Subcutaneous adipose tissue (tissue), 4 donors: ENCODE results near the gene LGALS8. TPM values are rescaled to one million over a fixed set of nuclear protein-coding genes. Genes with fewer than 3 reads are reported as not detected.

ENCODE experiments used
- total RNA-seq, 4 donors: library from RNA; depleted of rRNA; stranded (reverse); fragments of >200 nt; gene quantifications; one replicate each; pipeline ENCODE4 v1.1.0, GENCODE V29; 2016
- TF ChIP-seq, protein P1 (sequence below): fragments of 450-650 bp; IDR thresholded peaks from one replicate; pipeline ENCODE4 v1.5.1; 2016; ENCODE audit warnings: low read depth, mild to moderate bottlenecking, control low read depth, antibody characterized with exemption, moderate library complexity

The LGALS8 gene
- total RNA-seq, 4 donors from 2014 or later, result 98.5 to 123 (median 115) TPM

DNA sequence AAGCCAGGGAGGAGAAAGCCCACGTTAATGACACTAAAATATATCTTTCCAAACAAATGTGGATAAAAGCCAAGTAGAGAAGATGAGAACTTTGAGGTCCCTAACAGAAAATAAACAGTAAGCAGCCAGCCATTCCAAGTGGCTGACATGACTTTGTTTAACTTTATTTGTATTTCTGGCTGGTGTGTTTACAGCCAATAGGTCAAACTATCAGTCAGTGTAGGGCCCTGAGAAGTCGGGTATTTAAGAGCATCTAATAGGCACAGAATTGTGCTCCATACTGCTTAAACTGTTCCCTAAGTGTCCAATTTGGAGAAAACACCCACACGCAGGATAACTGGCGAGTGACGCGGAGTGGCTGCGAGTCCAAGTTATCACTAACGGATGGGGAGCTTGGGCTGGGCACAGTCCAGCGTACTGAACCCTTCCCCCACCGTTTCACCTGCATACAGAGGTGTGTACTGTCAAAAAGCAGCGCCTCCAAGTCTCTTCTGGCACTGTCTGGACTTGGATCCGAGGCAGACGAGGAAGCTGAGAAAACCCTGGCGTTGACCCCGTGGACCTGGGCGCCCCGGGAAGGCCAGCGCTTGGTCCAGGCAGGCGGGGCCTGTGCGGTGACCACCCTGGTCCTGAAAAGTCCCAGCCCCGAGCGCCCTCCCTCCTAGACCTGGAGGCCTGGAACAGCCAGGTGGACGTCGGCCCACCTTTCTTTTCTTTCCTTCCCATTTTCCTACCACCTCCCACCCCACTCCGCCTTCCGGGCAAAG, 662 bp upstream of the LGALS8 start:
- TF ChIP-seq, protein P1, sequence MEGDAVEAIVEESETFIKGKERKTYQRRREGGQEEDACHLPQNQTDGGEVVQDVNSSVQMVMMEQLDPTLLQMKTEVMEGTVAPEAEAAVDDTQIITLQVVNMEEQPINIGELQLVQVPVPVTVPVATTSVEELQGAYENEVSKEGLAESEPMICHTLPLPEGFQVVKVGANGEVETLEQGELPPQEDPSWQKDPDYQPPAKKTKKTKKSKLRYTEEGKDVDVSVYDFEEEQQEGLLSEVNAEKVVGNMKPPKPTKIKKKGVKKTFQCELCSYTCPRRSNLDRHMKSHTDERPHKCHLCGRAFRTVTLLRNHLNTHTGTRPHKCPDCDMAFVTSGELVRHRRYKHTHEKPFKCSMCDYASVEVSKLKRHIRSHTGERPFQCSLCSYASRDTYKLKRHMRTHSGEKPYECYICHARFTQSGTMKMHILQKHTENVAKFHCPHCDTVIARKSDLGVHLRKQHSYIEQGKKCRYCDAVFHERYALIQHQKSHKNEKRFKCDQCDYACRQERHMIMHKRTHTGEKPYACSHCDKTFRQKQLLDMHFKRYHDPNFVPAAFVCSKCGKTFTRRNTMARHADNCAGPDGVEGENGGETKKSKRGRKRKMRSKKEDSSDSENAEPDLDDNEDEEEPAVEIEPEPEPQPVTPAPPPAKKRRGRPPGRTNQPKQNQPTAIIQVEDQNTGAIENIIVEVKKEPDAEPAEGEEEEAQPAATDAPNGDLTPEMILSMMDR, result no peak

DNA sequence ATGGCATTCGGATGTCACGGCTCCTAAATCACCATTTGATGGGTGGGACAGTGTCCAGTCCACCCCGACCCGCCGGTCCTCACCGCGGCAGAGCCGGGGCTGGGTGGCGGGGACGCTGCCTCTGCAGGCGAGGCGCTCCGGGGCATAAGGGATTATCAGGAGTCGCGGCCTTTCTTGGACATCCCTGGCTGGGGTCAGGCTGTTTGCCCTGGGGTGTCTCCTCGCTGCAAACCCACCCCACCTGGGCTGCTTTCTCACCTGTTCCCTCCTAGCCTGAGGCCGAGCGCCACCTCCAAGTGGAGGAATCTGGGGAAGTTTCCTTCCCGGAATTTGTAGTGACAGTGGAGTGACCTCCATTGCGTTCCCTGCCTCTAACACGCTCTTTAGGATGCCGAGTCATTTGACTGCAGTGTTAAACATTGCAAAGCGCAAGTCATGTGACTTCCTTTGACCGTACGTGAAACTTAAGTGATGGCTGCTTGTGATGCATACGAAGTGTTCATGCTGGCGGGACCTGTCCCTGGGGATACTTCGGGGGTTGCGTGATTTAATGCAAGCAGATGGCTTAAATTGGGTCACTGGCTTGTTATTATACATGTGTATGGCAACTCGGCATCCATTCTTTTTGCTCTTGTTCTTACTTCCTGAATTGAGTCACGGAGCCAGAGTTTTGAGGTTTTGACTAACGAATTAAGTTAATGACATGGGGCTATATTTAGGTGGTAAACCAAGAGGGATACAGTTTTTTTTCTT, 536 bp downstream of the LGALS8 start:
- TF ChIP-seq, protein P1, result no peak

DNA sequence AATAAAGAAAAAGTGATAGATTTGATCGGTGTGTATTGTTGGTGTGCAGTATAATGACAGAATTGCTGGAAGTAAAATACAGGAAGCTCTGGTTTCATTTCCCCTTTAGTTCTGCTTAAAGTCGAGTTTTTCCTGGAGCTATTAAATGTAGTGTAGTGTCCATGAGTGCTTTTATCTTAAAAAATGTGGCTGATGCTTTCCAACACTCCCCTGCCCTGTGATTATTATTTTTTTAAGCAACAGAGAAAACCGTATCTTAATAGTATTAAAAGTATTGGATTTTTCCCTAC, 1.1 kb downstream of the LGALS8 start:
- TF ChIP-seq, protein P1, result no peak

DNA sequence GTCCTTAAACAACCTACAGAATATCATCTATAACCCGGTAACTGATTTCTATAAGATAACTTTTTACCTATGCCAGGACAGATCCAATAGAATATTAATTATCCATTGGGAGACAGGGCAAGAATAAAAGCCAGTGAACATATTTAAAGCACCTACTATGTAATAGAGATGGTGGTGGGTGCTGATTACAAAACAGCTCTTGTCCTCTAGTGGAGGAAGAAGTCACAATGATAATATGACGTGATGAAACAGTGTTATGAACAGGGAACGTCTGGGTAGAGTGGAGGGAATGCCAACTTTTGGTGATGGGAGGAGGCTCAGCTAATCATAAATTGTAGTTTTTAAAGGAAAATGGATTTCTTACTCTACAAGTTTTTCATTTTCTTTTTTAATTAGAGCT, 2.3 kb downstream of the LGALS8 start:
- TF ChIP-seq, protein P1, result no peak

DNA sequence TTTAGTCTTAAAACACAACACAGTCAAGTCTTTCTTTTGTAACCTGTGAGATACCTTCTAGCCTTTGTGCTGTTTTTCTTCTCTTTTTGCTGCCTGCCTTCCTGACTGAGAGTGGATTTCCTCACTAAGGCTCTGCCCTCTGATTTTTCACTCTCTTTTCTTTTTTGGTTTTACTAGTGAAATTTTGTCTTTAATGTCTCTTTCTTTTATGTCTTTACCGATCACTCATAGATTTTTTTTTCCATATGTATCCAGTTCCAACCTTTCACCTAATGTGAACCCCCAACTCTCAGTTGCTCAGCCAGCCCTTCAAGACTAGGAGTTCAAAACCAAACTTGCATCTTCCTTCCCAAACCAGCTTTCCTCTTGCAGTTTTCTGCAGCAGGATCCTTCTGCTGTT, 6.5 kb downstream of the LGALS8 start:
- TF ChIP-seq, protein P1, result no peak

DNA sequence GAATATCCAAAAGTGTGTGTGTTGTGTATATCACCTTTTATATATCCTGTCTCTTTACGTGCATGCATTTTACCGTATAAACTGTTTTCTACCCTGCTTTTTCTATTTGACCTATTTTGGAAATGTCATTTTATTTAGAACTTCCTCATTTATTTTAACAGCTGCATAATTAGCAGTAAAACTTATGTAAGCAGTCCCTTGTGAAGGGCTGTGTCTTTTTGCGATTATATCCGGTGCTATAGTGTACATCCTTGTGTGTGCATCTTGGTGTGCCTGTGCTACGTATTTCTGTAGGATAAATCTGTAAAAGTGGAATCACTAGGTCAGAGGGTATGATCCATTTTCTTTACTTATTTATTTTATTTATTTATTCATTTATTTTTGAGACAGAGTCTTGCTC, 7.2 kb downstream of the LGALS8 start:
- TF ChIP-seq, protein P1, result no peak

DNA sequence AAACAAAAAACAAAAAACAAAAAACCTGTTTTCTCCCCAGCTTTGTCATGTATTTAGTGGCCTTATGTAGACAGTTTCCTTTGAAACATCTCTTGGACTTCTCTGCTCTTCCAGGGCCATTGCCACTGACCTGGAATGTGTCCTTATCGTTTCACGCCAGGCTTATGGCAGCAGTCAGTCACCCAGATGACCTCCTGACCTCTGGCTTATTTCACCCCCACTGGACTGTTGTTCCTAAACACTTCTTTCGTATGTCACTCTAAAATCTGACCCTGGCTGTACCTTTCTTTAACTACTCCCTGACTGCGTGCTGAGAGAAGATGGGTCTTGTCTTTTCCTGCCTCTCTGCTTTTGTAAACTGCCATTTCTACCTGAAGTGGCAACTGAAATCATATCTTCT, 9.1 kb downstream of the LGALS8 start:
- TF ChIP-seq, protein P1, result no peak
